ENCODE results near the gene IGFALS. TPM values are rescaled to one million over a fixed set of nuclear protein-coding genes. Genes with fewer than 3 reads are reported as not detected.

The IGFALS gene
- total RNA-seq, 1 donor from 2014 or later: 0.63 TPM

DNA sequence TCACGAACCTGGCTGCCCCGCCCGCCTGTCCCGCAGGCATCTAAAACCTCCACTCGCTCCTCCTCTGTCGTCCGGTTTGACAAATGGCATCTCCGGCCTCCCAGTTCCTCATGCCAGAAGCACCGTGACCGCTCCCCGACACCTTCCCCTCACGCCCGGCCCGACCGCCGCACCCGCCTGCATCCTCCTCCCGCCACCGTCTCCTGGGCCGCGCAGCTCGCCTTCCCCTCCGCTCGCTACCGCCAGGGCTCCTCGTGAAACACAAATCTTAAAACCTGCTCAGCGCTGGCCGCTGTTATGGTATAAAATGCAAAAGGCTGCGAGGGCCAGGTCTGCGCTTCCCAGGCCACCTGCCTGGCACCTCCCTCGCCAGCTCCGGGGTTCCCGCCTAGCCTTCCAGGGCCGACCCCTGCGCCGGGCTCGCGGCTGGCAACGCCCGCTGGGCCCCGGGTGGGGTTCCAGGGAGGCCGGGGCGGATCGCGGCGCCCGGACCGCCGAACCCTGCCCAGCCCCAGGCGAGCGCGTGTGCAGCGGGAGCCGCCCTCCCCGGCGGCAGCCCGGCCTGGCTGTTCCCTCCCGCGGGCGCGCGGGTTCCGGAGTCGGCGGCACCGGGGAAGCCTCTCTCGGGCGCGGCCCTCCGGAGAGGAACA lies 11.6 kb downstream of the IGFALS start:
- Mint-ChIP-seq H3K9me3 (no peaks in the 10 kb centered on the region), H3K36me3 (no peaks in the 10 kb centered on the region), H3K27me3 (ENCODE audit: low read depth) (no peaks in the 10 kb centered on the region), H3K4me3 (peak overlapping the region; percentile 83), H3K27ac (peak overlapping the region; percentile 91), H3K4me1 (peaks cover 18% of the 10 kb centered on the region)
- no peak for DNase-seq (ENCODE audit: low spot score in 2 of 2, unreplicated experiment in 2 of 2)
- TF ChIP-seq, protein P1, sequence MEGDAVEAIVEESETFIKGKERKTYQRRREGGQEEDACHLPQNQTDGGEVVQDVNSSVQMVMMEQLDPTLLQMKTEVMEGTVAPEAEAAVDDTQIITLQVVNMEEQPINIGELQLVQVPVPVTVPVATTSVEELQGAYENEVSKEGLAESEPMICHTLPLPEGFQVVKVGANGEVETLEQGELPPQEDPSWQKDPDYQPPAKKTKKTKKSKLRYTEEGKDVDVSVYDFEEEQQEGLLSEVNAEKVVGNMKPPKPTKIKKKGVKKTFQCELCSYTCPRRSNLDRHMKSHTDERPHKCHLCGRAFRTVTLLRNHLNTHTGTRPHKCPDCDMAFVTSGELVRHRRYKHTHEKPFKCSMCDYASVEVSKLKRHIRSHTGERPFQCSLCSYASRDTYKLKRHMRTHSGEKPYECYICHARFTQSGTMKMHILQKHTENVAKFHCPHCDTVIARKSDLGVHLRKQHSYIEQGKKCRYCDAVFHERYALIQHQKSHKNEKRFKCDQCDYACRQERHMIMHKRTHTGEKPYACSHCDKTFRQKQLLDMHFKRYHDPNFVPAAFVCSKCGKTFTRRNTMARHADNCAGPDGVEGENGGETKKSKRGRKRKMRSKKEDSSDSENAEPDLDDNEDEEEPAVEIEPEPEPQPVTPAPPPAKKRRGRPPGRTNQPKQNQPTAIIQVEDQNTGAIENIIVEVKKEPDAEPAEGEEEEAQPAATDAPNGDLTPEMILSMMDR (IDR thresholded peaks at IDR 0.05; ENCODE audit: unreplicated experiment): no peak

DNA sequence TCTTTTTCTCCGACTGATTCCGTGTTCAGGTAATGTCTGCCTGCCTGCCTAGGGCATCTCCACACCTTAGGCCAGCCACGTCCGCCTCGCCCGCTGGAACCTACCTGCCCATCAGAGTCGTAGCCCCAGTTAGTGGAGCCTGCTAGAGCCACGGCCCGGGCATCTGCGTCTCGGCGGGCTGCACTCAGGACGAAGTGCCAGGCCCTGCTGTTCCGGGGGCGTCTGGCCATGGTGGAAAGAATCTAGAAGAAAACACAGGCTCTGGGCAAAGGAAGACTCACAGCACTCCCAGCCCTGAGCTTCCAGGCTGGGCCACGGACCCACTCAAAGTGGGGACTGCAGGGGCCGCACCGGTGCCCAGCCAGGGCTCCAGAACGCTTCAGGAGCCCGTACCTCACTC lies 12.3 kb downstream of the IGFALS start:
- Mint-ChIP-seq H3K27me3 (ENCODE audit: low read depth) (no peaks in the 10 kb centered on the region), H3K27ac (peak overlapping the region; percentile 91), H3K4me1 (peaks cover 18% of the 10 kb centered on the region), H3K36me3 (no peaks in the 10 kb centered on the region), H3K4me3 (peak overlapping the region; percentile 83), H3K9me3 (no peaks in the 10 kb centered on the region)
- TF ChIP-seq, protein P1 (IDR thresholded peaks at IDR 0.05; ENCODE audit: unreplicated experiment): no peak
- DNase-seq (ENCODE audit: low spot score in 2 of 2, unreplicated experiment in 2 of 2): no peak

DNA sequence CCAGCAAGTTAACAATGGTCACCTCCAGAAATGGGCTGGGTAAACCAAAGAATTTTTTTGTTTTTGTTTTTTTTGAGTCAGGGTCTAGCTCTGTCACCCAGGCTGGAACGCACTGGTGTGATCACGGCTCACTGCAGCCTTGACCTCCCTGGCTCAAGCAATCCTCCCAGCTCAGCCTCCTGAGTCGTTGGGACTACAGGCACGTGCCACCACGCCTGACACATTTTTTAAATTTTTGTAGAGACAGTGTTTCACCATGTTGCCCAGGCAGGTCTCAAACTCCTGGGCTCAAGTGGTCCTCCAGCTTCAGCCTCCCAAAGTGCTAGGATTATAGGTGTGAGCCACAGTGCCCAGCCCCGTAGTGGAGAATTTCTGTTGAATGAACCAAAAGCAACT lies 12.8 kb downstream of the IGFALS start:
- H3K27ac Mint-ChIP-seq: no peak overlapping the region

DNA sequence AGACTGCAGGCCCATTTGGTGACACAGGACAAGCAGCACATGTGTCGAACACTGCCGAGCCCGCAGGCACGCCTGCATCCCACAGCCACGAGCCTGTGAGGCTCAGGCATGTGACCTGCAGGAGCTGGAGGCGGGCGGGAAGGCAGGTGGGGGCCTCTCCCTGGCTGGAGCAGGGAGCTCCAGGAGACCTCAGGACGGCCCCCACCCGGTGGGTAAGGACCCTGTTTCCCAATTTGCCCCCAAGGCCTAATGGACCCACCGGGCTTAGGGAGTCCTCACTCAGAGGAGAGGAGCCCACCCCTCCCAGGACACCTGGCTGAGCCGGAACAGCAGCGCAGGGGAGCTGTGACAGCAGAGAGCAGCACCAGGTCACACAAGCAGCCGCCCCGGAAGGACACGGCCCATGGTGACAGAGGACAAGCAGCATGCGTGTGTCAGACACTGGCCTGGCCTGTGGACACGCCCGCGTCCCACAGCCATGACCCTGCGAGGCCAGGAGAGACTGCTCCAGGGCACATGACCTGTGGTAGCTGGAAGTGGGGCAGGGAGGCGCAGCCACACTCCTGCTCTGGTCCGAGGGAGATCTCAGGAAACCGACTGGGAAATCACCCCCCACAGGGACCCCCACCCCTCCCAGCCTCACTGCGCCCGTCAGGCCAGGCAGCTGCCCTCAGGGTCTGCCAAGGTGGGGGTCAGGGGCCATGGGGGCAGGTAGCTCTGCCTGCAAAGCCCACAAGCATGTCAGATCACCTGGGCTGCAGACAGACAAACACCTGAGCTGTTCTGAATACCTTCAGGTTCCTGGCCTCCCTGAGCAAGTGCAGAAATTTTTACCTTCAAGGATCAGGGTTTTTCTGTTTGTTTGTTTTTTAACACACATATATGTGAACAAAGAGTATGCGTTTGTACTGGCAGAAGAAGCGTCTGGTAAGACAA lies 13.5 kb downstream of the IGFALS start:
- no peaks in the 10 kb centered on the region for H3K27me3 Mint-ChIP-seq (ENCODE audit: low read depth)
- no peaks in the 10 kb centered on the region for H3K36me3 Mint-ChIP-seq
- H3K4me3 Mint-ChIP-seq: peak overlapping the region; percentile 83
- peaks cover 17% of the 10 kb centered on the region for H3K4me1 Mint-ChIP-seq
- TF ChIP-seq, protein P1 (IDR thresholded peaks at IDR 0.05; ENCODE audit: unreplicated experiment): no peak
- peak overlapping the region; percentile 47 for H3K27ac Mint-ChIP-seq
- DNase-seq (ENCODE audit: low spot score in 2 of 2, unreplicated experiment in 2 of 2): no peak
- no peaks in the 10 kb centered on the region for H3K9me3 Mint-ChIP-seq

More for the DNA sequence above, 12.8 kb downstream of the IGFALS start:
- peaks cover 18% of the 10 kb centered on the region for H3K4me1 Mint-ChIP-seq
- TF ChIP-seq, protein P1 (IDR thresholded peaks at IDR 0.05; ENCODE audit: unreplicated experiment): no peak
- H3K36me3 Mint-ChIP-seq: no peaks in the 10 kb centered on the region
- no peaks in the 10 kb centered on the region for H3K27me3 Mint-ChIP-seq (ENCODE audit: low read depth)
- no peaks in the 10 kb centered on the region for H3K9me3 Mint-ChIP-seq
- no peak for DNase-seq (ENCODE audit: low spot score in 2 of 2, unreplicated experiment in 2 of 2)
- peak overlapping the region; percentile 83 for H3K4me3 Mint-ChIP-seq

DNA sequence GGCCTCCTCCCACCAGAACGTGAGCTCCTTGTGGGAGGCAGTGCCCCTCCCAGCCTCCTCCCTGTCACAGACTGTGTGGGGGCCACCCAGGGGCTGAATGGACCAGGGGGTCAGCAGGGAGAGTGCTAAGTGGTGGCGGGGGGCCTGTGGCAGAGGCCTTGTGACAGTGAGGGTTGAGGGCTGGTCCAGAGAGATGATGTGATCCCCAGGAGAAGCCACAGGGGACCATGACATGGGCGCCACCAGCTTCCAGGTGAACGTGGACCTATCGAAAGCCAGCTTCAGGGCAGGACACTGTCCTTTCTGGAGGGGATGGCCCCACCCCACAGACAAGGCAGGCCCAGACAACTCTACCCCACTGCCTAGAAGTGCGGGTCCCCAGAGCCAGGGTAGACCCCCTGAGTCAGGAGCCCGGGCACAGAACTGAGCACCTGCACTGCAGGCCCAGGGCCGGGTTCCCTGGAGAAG lies 14.2 kb downstream of the IGFALS start:
- no peak overlapping the region for H3K4me3 Mint-ChIP-seq
- DNase-seq (ENCODE audit: low spot score in 2 of 2, unreplicated experiment in 2 of 2): no peak
- no peaks in the 10 kb centered on the region for H3K36me3 Mint-ChIP-seq
- H3K9me3 Mint-ChIP-seq: no peaks in the 10 kb centered on the region
- TF ChIP-seq, protein P1 (IDR thresholded peaks at IDR 0.05; ENCODE audit: unreplicated experiment): no peak
- no peak overlapping the region for H3K27ac Mint-ChIP-seq
- no peaks in the 10 kb centered on the region for H3K27me3 Mint-ChIP-seq (ENCODE audit: low read depth)
- H3K4me1 Mint-ChIP-seq: peaks cover 18% of the 10 kb centered on the region
